Mucosa of descending colon (tissue), 3 donors: Measurements from ENCODE around the gene ANKMY1. TPM values are rescaled to one million over a fixed set of nuclear protein-coding genes. Genes with fewer than 3 reads are reported as not detected.

Experiments
- ATAC-seq: fragments of 200-7000 bp; cut with Tn5 transposase; one replicate; pipeline ENCODE4 v1.9.1; 2020; ENCODE audit warnings: mild to moderate bottlenecking, moderate library complexity
- DNase-seq, 3 donors: peaks; one replicate each; pipeline ENCODE4 v3.0.0-alpha.2; 2020
- H3K36me3 ChIP-seq: fragments of 200-600 bp; one replicate; pipeline ENCODE4 v1.8.0; 2021; ENCODE audit warnings: low read depth, mild to moderate bottlenecking
- H3K4me1 ChIP-seq: fragments of 200-600 bp; one replicate; pipeline ENCODE4 v1.8.0; 2021; ENCODE audit warnings: low read depth, mild to moderate bottlenecking
- H3K4me3 ChIP-seq: fragments of 200-600 bp; one replicate; pipeline ENCODE4 v1.8.0; 2021; ENCODE audit warnings: mild to moderate bottlenecking
- H3K9me3 ChIP-seq: fragments of 200-600 bp; one replicate; pipeline ENCODE4 v1.8.0; 2021; ENCODE audit warnings: mild to moderate bottlenecking
- CTCF ChIP-seq: fragments of 200-600 bp; IDR thresholded peaks from one replicate; pipeline ENCODE4 v1.8.0; 2022; ENCODE audit warnings: antibody characterized with exemption, mild to moderate bottlenecking
- intact Hi-C, 2 donors: fragments of 100-400 bp; cut with DNase I in 1 of 2; cut with micrococcal nuclease in 1 of 2; formaldehyde crosslinking; loops; one replicate each; pipeline versions ENCODE4 v1.11.0 to v1.11.1; 2022; cut with DNase I, micrococcal nuclease
- microRNA-seq: library from miRNA; unstranded; fragments of <30 nt; microRNA quantifications from one replicate; pipeline ENCODE4, GENCODE V29; 2019
- total RNA-seq, 3 donors: library from RNA; stranded (reverse); fragmentation: NEBNext Ultra II Directional in 2 of 3; extraction: Animal tissue kit (Norgen Biotek cat#: 25700) in 2 of 3; gene quantifications; one replicate each; pipeline versions ENCODE4 v1.2.1 to v1.2.4, GENCODE V29; 2021 to 2023
- donor health status: DM: no; HTN: no; CAD: no; lungs with moderate emphysema.
- donor health status: DM: no; HTN: no; CAD: no.
- donor health status: DM: no; HTN: yes; CAD: no.

The ANKMY1 gene
- total RNA-seq, 3 donors from 2014 or later: 23.0 to 32.7 (median 23.5) TPM

- Histone ChIP-seq H3K4me3 (no peak overlapping the region), H3K36me3 (no peaks in the 10 kb centered on the region), H3K9me3 (no peaks in the 10 kb centered on the region), H3K4me1 (no peaks in the 10 kb centered on the region)
- TF ChIP-seq CTCF: no peak
- DNase-seq (peak in 1 of 3 donors; percentile 10), ATAC-seq (no peak)
- intact Hi-C loops: no loop called here
Observed at GRCh38 chr2:240430595-240430994, 127.2 kb downstream of the ANKMY1 start.

GRCh38 chr2:240429872-240430491 is 127.8 kb downstream of the ANKMY1 start:
- Histone ChIP-seq H3K4me3 (no peak overlapping the region), H3K4me1 (no peaks in the 10 kb centered on the region), H3K9me3 (no peaks in the 10 kb centered on the region), H3K36me3 (no peaks in the 10 kb centered on the region)
- intact Hi-C loops: no loop called here
- ATAC-seq: no peak
- DNase-seq: no peak
- no peak for TF ChIP-seq CTCF

Small RNA genes within 50 kb of the gene (microRNA-seq; reads per million reads assigned to microRNA genes)
- 399 reads per million, percentile 76 among the genes with 10 or more reads in this experiment for gene MIR149

Other genes starting within 250 kb of the ANKMY1 start
- gene GPC1, start 122.3 kb downstream of the ANKMY1 start, total RNA-seq: 10 to 100 TPM; 12.4 to 29.2 (median 15.4) TPM
- 1 to 10 TPM; 3.5 to 5.3 (median 4.3) TPM for gene DUSP28, start 2.4 kb upstream of the ANKMY1 start, total RNA-seq
- 100 to 1,000 TPM in 1 of 3 donors, 10 to 100 TPM in 2; 76.4 to 119 (median 76.9) TPM for gene RNPEPL1, start 10.5 kb upstream of the ANKMY1 start, total RNA-seq
- gene CAPN10, start 28.7 kb upstream of the ANKMY1 start, total RNA-seq: 10 to 100 TPM; 34.0 to 55.5 (median 40.4) TPM
- 100 to 1,000 TPM in 1 of 3 donors, 10 to 100 TPM in 2; 47.1 to 132 (median 76.8) TPM for gene GPR35, start 67.5 kb upstream of the ANKMY1 start, total RNA-seq
- 1 to 10 TPM in 2 of 3 donors, under 1 TPM in 1; 0.16 to 10.0 (median 3.9) TPM for gene AQP12B, start 124.9 kb upstream of the ANKMY1 start, total RNA-seq
- 10 to 100 TPM in 1 of 3 donors, 1 to 10 TPM in 1, not detected in 1; 9.7 to 18.9 TPM for gene AQP12A, start 133.9 kb upstream of the ANKMY1 start, total RNA-seq